HEK293 (cell line): Measurements from ENCODE around the gene PDLIM4.

Source experiments
- CTCF ChIA-PET: fragments of 350-600 bp; formaldehyde crosslinking; extraction: SDS; loops from one replicate; lab custom pipeline; 2021; ENCODE audit warnings: antibody characterized with exemption; lab: Yijun Ruan, JAX
- POLR2A ChIA-PET: fragments of 300-600 bp; formaldehyde crosslinking; extraction: SDS; loops from one replicate; lab custom pipeline; 2020; ENCODE audit warnings: antibody characterized with exemption, inconsistent platforms; lab: Yijun Ruan, JAX
- H3K27ac ChIP-seq: fragments of 200-500 bp; sonication (Bioruptor generic); 2 replicates; pipeline ENCODE4 v1.5.1; 2014; ENCODE audit warnings: low read depth, low read length, control low read depth, inconsistent platforms; ENCODE audit errors: extremely low read depth
- H3K36me3 ChIP-seq, 2 experiments: fragments of 200-500 bp in 1 of 2; sonication (Bioruptor generic) in 1 of 2; 1 replicate in 1 of 2; 2 replicates in 1 of 2; pipeline ENCODE4 v1.5.1; 2014 to 2017; ENCODE audit warnings: inconsistent platforms in 2 of 2, low read length in 2 of 2; ENCODE audit not compliant: control insufficient read depth in 2 of 2, insufficient read depth in 1 of 2
- H3K4me1 ChIP-seq: fragments of 200-500 bp; sonication (Bioruptor generic); 2 replicates; pipeline ENCODE4 v1.5.1; 2014; ENCODE audit warnings: mild to moderate bottlenecking, low read length, inconsistent platforms; ENCODE audit not compliant: control insufficient read depth, insufficient read depth
- H3K4me3 ChIP-seq: 2 replicates; pipeline ENCODE4 v1.5.1; 2011; ENCODE audit warnings: low read depth, mild to moderate bottlenecking, control low read depth, low read length, moderate library complexity
- H3K9me3 ChIP-seq: fragments of 200-500 bp; sonication (Bioruptor generic); 2 replicates; pipeline ENCODE4 v1.5.1; 2014; ENCODE audit warnings: low read depth, low read length, inconsistent platforms; ENCODE audit not compliant: control insufficient read depth, insufficient read depth
- EGR2 ChIP-seq: fragments of 450-650 bp; formaldehyde crosslinking; IDR thresholded peaks from 2 replicates; pipeline ENCODE4 v1.5.1; 2016; ENCODE audit warnings: low read depth, missing biosample characterization, missing genetic modification characterization
- FEZF1 ChIP-seq: fragments of 450-650 bp; formaldehyde crosslinking; IDR thresholded peaks from 2 replicates; pipeline ENCODE4 v1.5.1; 2016; ENCODE audit warnings: missing biosample characterization, missing genetic modification characterization
- KLF16 ChIP-seq: fragments of 450-650 bp; formaldehyde crosslinking; IDR thresholded peaks from 2 replicates; pipeline ENCODE4 v1.5.1; 2017; ENCODE audit warnings: missing biosample characterization, missing genetic modification characterization
- SCRT1 ChIP-seq: fragments of 450-650 bp; formaldehyde crosslinking; IDR thresholded peaks from 2 replicates; pipeline ENCODE4 v1.5.1; 2016; ENCODE audit warnings: missing biosample characterization, missing genetic modification characterization, borderline replicate concordance
- TCF7L2 ChIP-seq: IDR thresholded peaks from 2 replicates; pipeline ENCODE4 v1.6.1; 2011; ENCODE audit warnings: low read depth, mild to moderate bottlenecking, inconsistent platforms, low read length, moderate library complexity, borderline replicate concordance
- ZBTB8A ChIP-seq: fragments of 450-650 bp; formaldehyde crosslinking; IDR thresholded peaks from 2 replicates; pipeline ENCODE4 v1.5.1; 2016; ENCODE audit warnings: missing biosample characterization, missing genetic modification characterization
- ZEB2 ChIP-seq: fragments of 450-650 bp; formaldehyde crosslinking; IDR thresholded peaks from 2 replicates; pipeline ENCODE4 v1.5.1; 2016; ENCODE audit warnings: missing biosample characterization, missing genetic modification characterization
- ZFP69B ChIP-seq: fragments of 450-650 bp; formaldehyde crosslinking; IDR thresholded peaks from 2 replicates; pipeline ENCODE4 v1.5.1; 2016; ENCODE audit warnings: missing biosample characterization, missing genetic modification characterization
- ZNF423 ChIP-seq: fragments of 450-650 bp; formaldehyde crosslinking; IDR thresholded peaks from 2 replicates; pipeline ENCODE4 v1.5.1; 2016; ENCODE audit warnings: missing biosample characterization, missing genetic modification characterization
- ZNF548 ChIP-seq: fragments of 450-650 bp; formaldehyde crosslinking; IDR thresholded peaks from 2 replicates; pipeline ENCODE4 v1.5.1; 2016; ENCODE audit warnings: missing biosample characterization, missing genetic modification characterization
- ZNF654 ChIP-seq: fragments of 450-650 bp; formaldehyde crosslinking; IDR thresholded peaks from 2 replicates; pipeline ENCODE4 v1.5.1; 2016; ENCODE audit warnings: low read depth, missing biosample characterization, missing genetic modification characterization
- ZNF776 ChIP-seq: fragments of 450-650 bp; formaldehyde crosslinking; IDR thresholded peaks from 2 replicates; pipeline ENCODE4 v1.5.0; 2017; ENCODE audit warnings: missing biosample characterization, missing genetic modification characterization, borderline replicate concordance
- TF ChIP-seq, protein P1 (sequence below): fragments of 450-650 bp; formaldehyde crosslinking; IDR thresholded peaks from 2 replicates; pipeline ENCODE4 v1.5.1; 2016; ENCODE audit warnings: missing biosample characterization, missing genetic modification characterization
- TF ChIP-seq, protein P2 (sequence below): fragments of 450-650 bp; formaldehyde crosslinking; IDR thresholded peaks from 2 replicates; pipeline ENCODE4 v1.5.1; 2017; ENCODE audit warnings: missing biosample characterization, missing genetic modification characterization
- TF ChIP-seq, protein P3 (sequence below): fragments of 450-650 bp; formaldehyde crosslinking; IDR thresholded peaks from 2 replicates; pipeline ENCODE4 v1.5.1; 2016; ENCODE audit warnings: missing biosample characterization, missing genetic modification characterization
- TF ChIP-seq, protein P4 (sequence below): fragments of 450-650 bp; formaldehyde crosslinking; IDR thresholded peaks from 2 replicates; pipeline ENCODE4 v1.5.1; 2016; ENCODE audit warnings: missing biosample characterization, missing genetic modification characterization

PDLIM4 gene

DNA sequence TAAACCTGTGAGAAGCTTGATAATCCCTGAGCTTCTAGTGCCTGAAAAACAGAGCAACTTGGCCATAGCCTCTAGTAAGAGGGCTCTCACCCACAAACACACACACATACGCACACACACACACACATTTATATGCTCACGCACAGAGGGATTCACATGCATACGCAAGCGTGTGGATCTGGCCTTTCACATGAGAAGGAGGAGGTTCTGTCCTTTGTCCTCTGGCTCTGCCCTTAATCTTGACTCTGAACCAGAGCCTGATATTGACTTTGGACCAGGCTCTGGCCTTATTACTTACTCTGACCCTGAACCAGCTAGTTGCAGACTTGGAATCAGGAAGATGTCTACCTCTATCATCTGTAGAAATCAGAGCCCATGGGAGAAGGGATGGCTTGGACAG lies 19.8 kb upstream of the PDLIM4 start:
- Histone ChIP-seq H3K27ac (no peak overlapping the region), H3K4me3 (no peak overlapping the region), H3K9me3 (no peaks in the 10 kb centered on the region), H3K4me1 (no peaks in the 10 kb centered on the region), H3K36me3 (no peaks in the 10 kb centered on the region)
- CTCF ChIA-PET = interaction anchor here (0.5 to 4.4 kb wide), 42 partner anchors 9 to 1300 kb away, joined by 3 to 52 read pairs (median 5); partner anchors contain the start of genes P4HA2, PDLIM4 and SLC22A4
- POLR2A ChIA-PET = interaction anchor here (0.9 to 2.6 kb wide), 3 partner anchors 10 to 56 kb away, joined by 3 to 10 read pairs (median 9); partner anchors contain the start of genes P4HA2 and SLC22A4
- TF ChIP-seq ZNF423 (tag by site-specific recombination) = no peak
- no peak for TF ChIP-seq ZNF548
- TF ChIP-seq, protein P1, sequence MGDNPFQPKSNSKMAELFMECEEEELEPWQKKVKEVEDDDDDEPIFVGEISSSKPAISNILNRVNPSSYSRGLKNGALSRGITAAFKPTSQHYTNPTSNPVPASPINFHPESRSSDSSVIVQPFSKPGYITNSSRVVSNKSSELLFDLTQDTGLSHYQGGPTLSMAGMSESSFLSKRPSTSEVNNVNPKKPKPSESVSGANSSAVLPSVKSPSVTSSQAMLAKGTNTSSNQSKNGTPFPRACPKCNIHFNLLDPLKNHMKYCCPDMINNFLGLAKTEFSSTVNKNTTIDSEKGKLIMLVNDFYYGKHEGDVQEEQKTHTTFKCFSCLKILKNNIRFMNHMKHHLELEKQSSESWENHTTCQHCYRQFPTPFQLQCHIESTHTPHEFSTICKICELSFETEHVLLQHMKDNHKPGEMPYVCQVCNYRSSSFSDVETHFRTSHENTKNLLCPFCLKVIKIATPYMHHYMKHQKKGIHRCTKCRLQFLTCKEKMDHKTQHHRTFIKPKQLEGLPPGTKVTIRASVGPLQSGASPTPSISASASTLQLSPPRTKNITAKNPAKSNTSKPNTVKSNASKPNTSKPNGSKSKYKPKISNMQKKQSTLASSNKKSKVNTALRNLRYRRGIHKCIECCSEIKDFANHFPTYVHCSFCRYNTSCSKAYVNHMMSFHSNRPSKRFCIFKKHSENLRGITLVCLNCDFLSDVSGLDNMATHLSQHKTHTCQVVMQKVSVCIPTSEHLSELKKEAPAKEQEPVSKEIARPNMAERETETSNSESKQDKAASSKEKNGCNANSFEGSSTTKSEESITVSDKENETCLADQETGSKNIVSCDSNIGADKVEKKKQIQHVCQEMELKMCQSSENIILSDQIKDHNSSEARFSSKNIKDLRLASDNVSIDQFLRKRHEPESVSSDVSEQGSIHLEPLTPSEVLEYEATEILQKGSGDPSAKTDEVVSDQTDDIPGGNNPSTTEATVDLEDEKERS (tag by site-specific recombination) = no peak

DNA sequence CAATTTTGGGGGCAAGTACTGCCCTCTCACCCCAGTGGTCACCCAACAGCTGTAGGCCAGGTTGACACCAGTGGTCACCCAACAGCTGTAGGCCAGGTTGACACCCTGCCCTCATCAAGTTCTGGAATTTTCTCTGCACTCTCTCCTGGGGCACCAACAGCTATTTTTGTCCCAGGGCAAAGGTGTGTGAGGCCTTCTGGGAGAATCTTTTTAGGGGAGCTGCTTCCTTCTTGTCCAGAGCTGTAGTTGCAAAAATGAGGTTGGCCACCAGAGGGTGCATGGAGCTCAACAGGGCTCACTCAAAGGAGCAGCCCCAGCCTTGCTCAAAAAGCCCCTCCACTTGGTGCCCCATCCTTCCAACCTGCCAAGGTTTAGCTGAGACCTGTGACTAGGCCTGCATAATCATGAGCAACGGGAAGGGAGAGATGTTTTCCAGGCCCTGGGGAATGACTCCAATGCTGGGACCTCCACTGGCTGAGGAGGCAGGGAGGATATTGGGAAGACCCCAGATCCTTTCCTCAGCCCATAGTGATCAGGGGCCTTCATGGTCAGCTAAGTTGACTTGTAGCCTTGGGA lies 19.2 kb upstream of the PDLIM4 start:
- ChIA-PET CTCF (interaction anchor here (0.6 to 4.4 kb wide), 43 partner anchors 10 to 272 kb away, joined by 3 to 52 read pairs (median 5); partner anchors contain the start of genes P4HA2, PDLIM4 and SLC22A4), POLR2A (interaction anchor here (0.9 to 2.6 kb wide), 3 partner anchors 11 to 55 kb away, joined by 3 to 10 read pairs (median 9); partner anchors contain the start of genes P4HA2 and SLC22A4)
- Histone ChIP-seq H3K9me3 (no peaks in the 10 kb centered on the region), H3K27ac (no peak overlapping the region), H3K4me1 (no peaks in the 10 kb centered on the region), H3K36me3 (no peaks in the 10 kb centered on the region), H3K4me3 (no peak overlapping the region)
- TF ChIP-seq, protein P2, sequence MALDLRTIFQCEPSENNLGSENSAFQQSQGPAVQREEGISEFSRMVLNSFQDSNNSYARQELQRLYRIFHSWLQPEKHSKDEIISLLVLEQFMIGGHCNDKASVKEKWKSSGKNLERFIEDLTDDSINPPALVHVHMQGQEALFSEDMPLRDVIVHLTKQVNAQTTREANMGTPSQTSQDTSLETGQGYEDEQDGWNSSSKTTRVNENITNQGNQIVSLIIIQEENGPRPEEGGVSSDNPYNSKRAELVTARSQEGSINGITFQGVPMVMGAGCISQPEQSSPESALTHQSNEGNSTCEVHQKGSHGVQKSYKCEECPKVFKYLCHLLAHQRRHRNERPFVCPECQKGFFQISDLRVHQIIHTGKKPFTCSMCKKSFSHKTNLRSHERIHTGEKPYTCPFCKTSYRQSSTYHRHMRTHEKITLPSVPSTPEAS = no peak
- peak; percentile 45 for TF ChIP-seq ZNF654 (tag by site-specific recombination)
- no peak for TF ChIP-seq TCF7L2
- TF ChIP-seq, protein P3, sequence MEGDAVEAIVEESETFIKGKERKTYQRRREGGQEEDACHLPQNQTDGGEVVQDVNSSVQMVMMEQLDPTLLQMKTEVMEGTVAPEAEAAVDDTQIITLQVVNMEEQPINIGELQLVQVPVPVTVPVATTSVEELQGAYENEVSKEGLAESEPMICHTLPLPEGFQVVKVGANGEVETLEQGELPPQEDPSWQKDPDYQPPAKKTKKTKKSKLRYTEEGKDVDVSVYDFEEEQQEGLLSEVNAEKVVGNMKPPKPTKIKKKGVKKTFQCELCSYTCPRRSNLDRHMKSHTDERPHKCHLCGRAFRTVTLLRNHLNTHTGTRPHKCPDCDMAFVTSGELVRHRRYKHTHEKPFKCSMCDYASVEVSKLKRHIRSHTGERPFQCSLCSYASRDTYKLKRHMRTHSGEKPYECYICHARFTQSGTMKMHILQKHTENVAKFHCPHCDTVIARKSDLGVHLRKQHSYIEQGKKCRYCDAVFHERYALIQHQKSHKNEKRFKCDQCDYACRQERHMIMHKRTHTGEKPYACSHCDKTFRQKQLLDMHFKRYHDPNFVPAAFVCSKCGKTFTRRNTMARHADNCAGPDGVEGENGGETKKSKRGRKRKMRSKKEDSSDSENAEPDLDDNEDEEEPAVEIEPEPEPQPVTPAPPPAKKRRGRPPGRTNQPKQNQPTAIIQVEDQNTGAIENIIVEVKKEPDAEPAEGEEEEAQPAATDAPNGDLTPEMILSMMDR (tag by site-specific recombination) = peak; percentile 52; the same call in 1 of the 2 replicates
- no peak for TF ChIP-seq KLF16
- no peak for TF ChIP-seq EGR2
- no peak for TF ChIP-seq ZFP69B (tag by site-specific recombination)
- peak; percentile 81 for TF ChIP-seq ZBTB8A (tag by site-specific recombination)

DNA sequence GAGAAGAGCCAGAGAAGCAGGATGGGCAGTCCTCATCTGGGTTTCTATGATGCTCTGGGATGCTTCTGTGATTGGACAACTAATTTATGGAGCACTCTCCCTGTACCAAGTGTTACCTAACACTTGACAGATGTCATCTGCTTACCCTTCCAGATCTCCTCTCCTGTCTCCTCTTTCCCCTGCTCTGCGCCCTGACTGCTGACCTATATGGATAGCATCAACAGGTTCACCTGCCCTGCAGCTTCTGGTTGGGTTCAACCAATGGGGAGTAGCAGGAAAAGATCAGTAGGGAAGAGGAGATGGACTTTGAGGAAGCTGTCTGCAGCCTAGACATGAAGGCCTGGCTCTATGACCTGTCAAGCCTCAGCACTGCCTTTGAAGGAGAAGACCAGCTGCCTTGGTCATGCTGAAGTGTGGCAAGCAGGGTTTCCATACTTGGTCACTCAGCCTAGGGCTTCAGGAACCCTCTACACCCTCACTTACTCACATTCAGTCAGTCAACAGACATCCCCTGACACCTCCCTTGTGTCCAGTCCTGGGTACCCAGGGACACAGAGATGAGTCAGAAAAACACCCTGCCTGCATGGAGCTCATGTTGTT lies 18.5 kb upstream of the PDLIM4 start:
- POLR2A ChIA-PET = interaction anchor here (1.7 to 2.6 kb wide), 2 partner anchors 11 to 55 kb away, joined by 9 to 10 read pairs; partner anchors contain the start of genes P4HA2 and SLC22A4
- CTCF ChIA-PET = interaction anchor here (0.6 to 4.4 kb wide), 36 partner anchors 10 to 530 kb away, joined by 3 to 52 read pairs (median 5); partner anchors contain the start of genes P4HA2 and SLC22A4
- H3K36me3 ChIP-seq = no peaks in the 10 kb centered on the region
- H3K4me1 ChIP-seq = no peaks in the 10 kb centered on the region
- H3K4me3 ChIP-seq = no peak overlapping the region
- no peaks in the 10 kb centered on the region for H3K9me3 ChIP-seq
- H3K27ac ChIP-seq = no peak overlapping the region
- TF ChIP-seq FEZF1 (tag by site-specific recombination) = no peak
- no peak for TF ChIP-seq ZEB2 (tag by site-specific recombination)
- no peak for TF ChIP-seq ZNF776 (tag by site-specific recombination)
- TF ChIP-seq, protein P4, sequence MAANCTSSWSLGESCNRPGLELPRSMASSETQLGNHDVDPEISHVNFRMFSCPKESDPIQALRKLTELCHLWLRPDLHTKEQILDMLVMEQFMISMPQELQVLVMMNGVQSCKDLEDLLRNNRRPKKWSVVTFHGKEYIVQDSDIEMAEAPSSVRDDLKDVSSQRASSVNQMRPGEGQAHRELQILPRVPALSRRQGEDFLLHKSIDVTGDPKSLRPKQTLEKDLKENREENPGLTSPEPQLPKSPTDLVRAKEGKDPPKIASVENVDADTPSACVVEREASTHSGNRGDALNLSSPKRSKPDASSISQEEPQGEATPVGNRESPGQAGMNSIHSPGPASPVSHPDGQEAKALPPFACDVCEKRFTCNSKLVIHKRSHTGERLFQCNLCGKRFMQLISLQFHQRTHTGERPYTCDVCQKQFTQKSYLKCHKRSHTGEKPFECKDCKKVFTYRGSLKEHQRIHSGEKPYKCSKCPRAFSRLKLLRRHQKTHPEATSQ (tag by site-specific recombination) = no peak
- TF ChIP-seq SCRT1 (tag by site-specific recombination) = no peak
